Neuronal stem cell (in vitro differentiated cells): ENCODE data around the gene FAM114A1.
"Not testable (repeated sequence)": the region's sequence is repeated elsewhere in the genome, so short reads cannot be mapped to it uniquely, and the experiment has no call there.

Experiments
- DNase-seq: peaks from one replicate; pipeline ENCODE4 v3.0.0-alpha.2; 2013; ENCODE audit warnings: low spot score
- H2AFZ ChIP-seq: one replicate; pipeline ENCODE4 v1.6.1; 2013; ENCODE audit warnings: mild to moderate bottlenecking, low read length, inconsistent platforms
- H2AK5ac ChIP-seq: 2 replicates; pipeline ENCODE4 v1.6.1; 2013; ENCODE audit warnings: low read depth, mild to moderate bottlenecking, inconsistent platforms, low read length, moderate library complexity, mixed read lengths
- H2BK120ac ChIP-seq: 2 replicates; pipeline ENCODE4 v1.6.1; 2013; ENCODE audit warnings: low read depth, mild to moderate bottlenecking, inconsistent platforms, low read length, moderate library complexity, mixed read lengths
- H2BK12ac ChIP-seq: one replicate; pipeline ENCODE4 v1.6.1; 2013; ENCODE audit warnings: low read length, inconsistent platforms
- H2BK15ac ChIP-seq: 2 replicates; pipeline ENCODE4 v1.6.1; 2013; ENCODE audit warnings: mild to moderate bottlenecking, low read length, inconsistent platforms, mixed read lengths
- H2BK5ac ChIP-seq: one replicate; pipeline ENCODE4 v1.6.1; 2013; ENCODE audit warnings: inconsistent platforms, mild to moderate bottlenecking, low read length, moderate library complexity
- H3K14ac ChIP-seq: one replicate; pipeline ENCODE4 v1.6.1; 2013; ENCODE audit warnings: low read length, inconsistent platforms
- H3K18ac ChIP-seq: 2 replicates; pipeline ENCODE4 v1.6.1; 2013; ENCODE audit warnings: low read length, inconsistent platforms
- H3K23ac ChIP-seq: 2 replicates; pipeline ENCODE4 v1.6.1; 2013; ENCODE audit warnings: low read depth, mild to moderate bottlenecking, mixed read lengths, low read length, inconsistent platforms; ENCODE audit not compliant: poor library complexity
- H3K27ac ChIP-seq: replicated peaks from 3 replicates; pipeline ENCODE4 v1.5.1; 2013; ENCODE audit warnings: low read length, inconsistent platforms
- H3K27me3 ChIP-seq, 3 experiments: 2 replicates each; pipeline ENCODE4 v1.6.1; 2013; ENCODE audit warnings: low read length in 3 of 3, mild to moderate bottlenecking in 2 of 3, inconsistent platforms in 1 of 3, low read depth in 1 of 3, mixed read lengths in 1 of 3, moderate library complexity in 1 of 3; ENCODE audit not compliant: control insufficient read depth in 3 of 3, insufficient read depth in 3 of 3
- H3K36me3 ChIP-seq, 2 donors: replicated peaks in 1 of 2; 2 replicates each; pipeline ENCODE4 v1.6.1; 2013; ENCODE audit warnings: low read length in 2 of 2; ENCODE audit not compliant: control insufficient read depth in 2 of 2, insufficient read depth in 2 of 2
- H3K4ac ChIP-seq: 2 replicates; pipeline ENCODE4 v1.6.1; 2013; ENCODE audit warnings: inconsistent platforms, mild to moderate bottlenecking, low read length, moderate library complexity
- H3K4me1 ChIP-seq, 2 donors: 1 replicate in 1 of 2; 2 replicates in 1 of 2; pipeline ENCODE4 v1.6.1; 2013; ENCODE audit warnings: low read length in 2 of 2, low read depth in 1 of 2; ENCODE audit not compliant: control insufficient read depth in 2 of 2, insufficient read depth in 1 of 2
- H3K4me2 ChIP-seq: one replicate; pipeline ENCODE4 v1.6.1; 2013; ENCODE audit warnings: mild to moderate bottlenecking, low read length, inconsistent platforms; ENCODE audit not compliant: insufficient read depth, poor library complexity, severe bottlenecking
- H3K4me3 ChIP-seq, 2 donors: 2 replicates each; pipeline ENCODE4 v1.5.1; 2013; ENCODE audit warnings: low read length in 2 of 2, mild to moderate bottlenecking in 2 of 2, inconsistent platforms in 1 of 2, moderate library complexity in 1 of 2
- H3K79me1 ChIP-seq: one replicate; pipeline ENCODE4 v1.6.1; 2013; ENCODE audit warnings: low read depth, mild to moderate bottlenecking, inconsistent platforms, low read length, moderate library complexity
- H3K9ac ChIP-seq: one replicate; pipeline ENCODE4 v1.6.1; 2013; ENCODE audit warnings: mild to moderate bottlenecking, low read depth, low read length, inconsistent platforms; ENCODE audit not compliant: poor library complexity
- H3K9me3 ChIP-seq, 2 donors: replicated peaks in 1 of 2; 2 replicates each; pipeline versions ENCODE3 to v1.6.1; 2013; ENCODE audit warnings: low read length in 2 of 2, mild to moderate bottlenecking in 2 of 2, inconsistent platforms in 1 of 2, low read depth in 1 of 2, mixed read lengths in 1 of 2, moderate library complexity in 1 of 2; ENCODE audit not compliant: control insufficient read depth in 2 of 2, insufficient read depth in 1 of 2
- H4K8ac ChIP-seq: one replicate; pipeline ENCODE4 v1.6.1; 2013; ENCODE audit warnings: low read depth, mild to moderate bottlenecking, inconsistent platforms, low read length, moderate library complexity
- H4K91ac ChIP-seq: one replicate; pipeline ENCODE4 v1.6.1; 2013; ENCODE audit warnings: low read length, low read depth, mild to moderate bottlenecking, inconsistent platforms; ENCODE audit not compliant: poor library complexity
- WGBS, 2 donors: extraction: QIAGEN DNeasy Blood & Tissue Kit; methylation state at CpG; one replicate each; pipeline ENCODE4 v1.1.7; 2013; ENCODE audit warnings: missing lambda C conversion rate in 2 of 2, mixed read lengths in 1 of 2; ENCODE audit not compliant: insufficient read length in 2 of 2, insufficient replicate concordance in 1 of 2; ENCODE audit errors: extremely low coverage in 2 of 2; 5-methylcytosine and 5-hydroxymethylcytosine counted together

FAM114A1 gene

DNA sequence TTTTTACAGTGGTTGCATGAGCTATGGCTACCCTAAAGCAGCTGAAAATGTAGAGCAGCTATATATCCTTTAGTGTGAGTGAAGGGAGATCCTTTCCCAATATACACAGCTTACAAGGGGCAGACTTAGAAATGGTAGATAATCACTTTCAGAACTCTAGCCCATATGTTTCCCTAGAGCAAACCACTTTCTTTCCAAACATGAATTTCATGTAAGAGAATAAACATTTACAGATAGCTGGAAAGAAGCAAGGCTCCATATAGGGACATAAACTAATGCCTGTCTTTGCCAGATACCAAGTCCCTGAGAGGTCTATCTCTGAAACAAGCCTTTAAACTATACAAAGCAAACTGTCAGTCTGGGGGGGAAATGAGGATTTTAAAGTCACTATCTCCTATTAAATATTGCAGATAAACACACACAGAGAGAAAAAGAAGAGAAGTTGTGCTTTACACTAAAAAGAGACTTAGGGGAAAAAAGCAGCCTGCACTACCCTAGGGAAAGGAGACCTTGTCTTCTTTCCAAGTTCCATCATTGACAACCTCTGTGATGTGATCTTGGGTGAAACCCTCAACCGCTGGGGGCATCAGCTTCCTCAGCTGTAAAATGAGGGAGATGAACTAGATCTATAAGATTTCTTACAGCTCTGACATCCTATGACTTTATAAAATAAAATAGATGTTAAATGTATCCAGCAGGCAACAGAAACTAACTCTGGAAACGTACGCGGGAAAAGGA is 91.0 kb downstream of the FAM114A1 start:
- Histone ChIP-seq H3K9me3 (no peaks in the 10 kb centered on the region), H4K8ac (no peak overlapping the region), H3K27me3 (peaks cover 0 to 4% (median 0%) of the 10 kb centered on the region in 3 experiments), H2AFZ (no peak overlapping the region), H2BK5ac (no peak overlapping the region), H3K79me1 (no peaks in the 10 kb centered on the region), H3K4me2 (no peak overlapping the region), H3K4me3 (no peak overlapping the region), H3K4me1 (peaks cover under 1 to 4% of the 10 kb centered on the region in 2 donors), H3K9ac (no peak overlapping the region), H2BK12ac (no peak overlapping the region), H2BK120ac (no peak overlapping the region), H3K27ac (no peak overlapping the region), H4K91ac (no peak overlapping the region), H3K36me3 (no peaks in the 10 kb centered on the region), H3K18ac (no peak overlapping the region), H2AK5ac (no peak overlapping the region), H3K23ac (no peak overlapping the region), H2BK15ac (no peak overlapping the region), H3K4ac (no peak overlapping the region), H3K14ac (no peak overlapping the region)
- WGBS, 2 donors = no CpG with 5 or more reads among the region's 4 CpGs
- DNase-seq = no peak

GRCh38 chr4:38959248-38959647 is 91.6 kb downstream of the FAM114A1 start:
- WGBS, 2 donors = no CpG with 5 or more reads among the region's 5 CpGs

DNA sequence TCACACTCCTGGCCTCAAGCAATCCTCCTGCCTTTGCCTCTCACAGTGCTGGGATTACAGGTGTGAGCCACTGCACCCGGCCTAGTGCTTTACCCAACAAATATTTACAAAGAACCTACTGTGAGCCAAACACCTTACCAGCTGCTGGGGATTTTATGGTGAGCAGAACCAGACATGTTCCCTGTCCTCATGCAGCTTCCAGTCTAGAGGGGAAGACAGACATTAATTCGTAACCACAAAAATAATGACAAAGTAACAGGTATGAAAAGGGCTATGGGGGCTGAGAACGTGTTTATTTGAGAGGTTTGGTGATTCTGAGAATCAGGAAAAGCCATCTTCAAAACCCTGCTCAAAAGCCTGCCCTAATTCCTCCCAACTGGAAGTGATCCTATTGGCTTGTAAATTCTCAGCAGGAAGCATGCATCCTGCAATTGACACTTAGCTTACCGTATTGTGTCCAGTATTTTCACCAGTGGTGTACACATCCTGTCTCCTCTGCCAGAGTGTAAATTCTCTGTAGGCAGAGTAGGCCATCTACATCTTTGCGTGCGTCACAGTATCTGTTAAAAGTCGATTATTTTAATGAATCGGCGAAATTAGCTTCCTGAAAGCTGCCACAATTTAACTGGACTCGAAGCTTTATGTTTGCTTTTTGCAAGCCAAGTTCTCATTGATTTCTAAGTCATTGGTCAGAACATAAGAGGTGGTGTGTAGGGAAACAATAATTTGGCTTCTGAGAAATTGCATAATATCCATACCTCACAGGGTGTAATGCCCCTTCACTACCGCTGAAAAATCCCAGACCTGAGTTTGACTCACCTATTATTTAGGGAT is 97.6 kb downstream of the FAM114A1 start:
- no CpG with 5 or more reads among the region's 11 CpGs for WGBS, 2 donors
- H3K79me1 ChIP-seq = no peaks in the 10 kb centered on the region
- no peaks in the 10 kb centered on the region for H3K9me3 ChIP-seq

More at GRCh38 chr4:38959248-38959647, 91.6 kb downstream of the FAM114A1 start:
- H3K18ac ChIP-seq, H3K4ac ChIP-seq, DNase-seq, H3K9me3 ChIP-seq, H2AFZ ChIP-seq, H3K27ac ChIP-seq, H3K4me1 ChIP-seq, H4K91ac ChIP-seq, H3K36me3 ChIP-seq, H3K79me1 ChIP-seq, H3K4me2 ChIP-seq, H2BK5ac ChIP-seq, H3K4me3 ChIP-seq, H3K9ac ChIP-seq, H2AK5ac ChIP-seq, H3K23ac ChIP-seq, H4K8ac ChIP-seq, H2BK120ac ChIP-seq, H2BK12ac ChIP-seq, H2BK15ac ChIP-seq, H3K27me3 ChIP-seq, H3K14ac ChIP-seq: not testable (repeated sequence)

DNA sequence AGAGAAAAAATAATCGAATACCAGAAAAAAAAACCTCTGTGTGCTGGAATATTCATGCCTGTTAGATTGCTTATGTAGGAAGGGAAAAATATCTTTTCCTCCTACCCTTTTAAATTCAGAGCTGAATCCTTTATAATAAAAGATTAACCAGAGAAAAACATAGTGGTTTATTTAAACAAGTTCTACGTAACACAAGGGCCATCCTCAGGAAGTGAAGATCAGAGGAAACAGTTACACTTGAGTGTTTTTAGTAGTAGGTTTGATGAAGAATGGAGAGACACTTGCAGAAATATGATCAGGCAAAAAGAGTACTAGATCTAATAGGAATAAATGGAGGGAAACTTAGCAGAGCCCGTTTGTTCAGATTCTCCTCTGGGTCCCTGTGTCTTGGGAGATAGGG is 98.3 kb downstream of the FAM114A1 start:
- whole genome bisulfite sequencing, 2 donors = no CpG with 5 or more reads among the region's 3 CpGs
- no peak overlapping the region for H3K27ac ChIP-seq

More for the DNA sequence above, 97.6 kb downstream of the FAM114A1 start:
- peaks cover 0 to 4% (median 0%) of the 10 kb centered on the region in 3 experiments for H3K27me3 ChIP-seq
- no peak overlapping the region for H3K23ac ChIP-seq
- no peak overlapping the region for H4K8ac ChIP-seq
- no peak overlapping the region for H3K27ac ChIP-seq
- no peak overlapping the region for H2BK15ac ChIP-seq
- no peak overlapping the region for H2BK5ac ChIP-seq
- H2AK5ac ChIP-seq = no peak overlapping the region
- H4K91ac ChIP-seq = no peak overlapping the region
- no peak overlapping the region for H3K9ac ChIP-seq
- H2AFZ ChIP-seq = no peak overlapping the region
- no peak overlapping the region for H3K4me3 ChIP-seq
- no peak overlapping the region for H3K4me2 ChIP-seq
- no peak for DNase-seq
- no peak overlapping the region for H3K4ac ChIP-seq
- H2BK120ac ChIP-seq = no peak overlapping the region
- H3K18ac ChIP-seq = no peak overlapping the region
- H3K4me1 ChIP-seq = no peaks in the 10 kb centered on the region
- no peak overlapping the region for H2BK12ac ChIP-seq
- H3K14ac ChIP-seq = no peak overlapping the region
- H3K36me3 ChIP-seq = no peaks in the 10 kb centered on the region

More for the DNA sequence above, 98.3 kb downstream of the FAM114A1 start:
- no peaks in the 10 kb centered on the region for H3K36me3 ChIP-seq
- H3K4me2 ChIP-seq = no peak overlapping the region
- H3K9me3 ChIP-seq = no peaks in the 10 kb centered on the region
- H2BK12ac ChIP-seq = no peak overlapping the region
- H3K79me1 ChIP-seq = no peaks in the 10 kb centered on the region
- H4K91ac ChIP-seq = no peak overlapping the region
- no peak overlapping the region for H3K4me3 ChIP-seq
- no peak overlapping the region for H2BK15ac ChIP-seq
- H2AFZ ChIP-seq = peak overlapping the region; percentile 24
- no peak overlapping the region for H2AK5ac ChIP-seq
- no peak overlapping the region for H3K9ac ChIP-seq
- no peak overlapping the region for H3K18ac ChIP-seq
- H3K4ac ChIP-seq = no peak overlapping the region
- no peak overlapping the region for H3K23ac ChIP-seq
- no peak for DNase-seq
- no peak overlapping the region for H2BK5ac ChIP-seq
- no peak overlapping the region for H3K14ac ChIP-seq
- no peak overlapping the region for H4K8ac ChIP-seq
- H3K27me3 ChIP-seq = peaks cover 0 to 4% (median 0%) of the 10 kb centered on the region in 3 experiments
- H2BK120ac ChIP-seq = no peak overlapping the region
- H3K4me1 ChIP-seq = no peaks in the 10 kb centered on the region
